HG02938 (cell line): ENCODE measurements around the gene CNFN.

ENCODE experiments used
- ATAC-seq: cut with Tn5 transposase; IDR thresholded peaks from one replicate; pipeline ENCODE4 v1.9.1; 2021; ENCODE audit warnings: mild to moderate bottlenecking, moderate library complexity; ENCODE audit not compliant: unreplicated experiment

The CNFN gene

GRCh38 chr19:42376177-42376555, 13.9 kb downstream of the CNFN start:
- ATAC-seq: no peak

GRCh38 chr19:42375415-42376176, 14.5 kb downstream of the CNFN start:
- ATAC-seq: no peak

GRCh38 chr19:42374826-42375376, 15.2 kb downstream of the CNFN start:
- ATAC-seq: no peak

- no peak for ATAC-seq
Observed at GRCh38 chr19:42370626-42371175, 19.4 kb downstream of the CNFN start.

GRCh38 chr19:42370068-42370520, 20.0 kb downstream of the CNFN start:
- no peak for ATAC-seq

GRCh38 chr19:42369433-42370067, 20.5 kb downstream of the CNFN start:
- ATAC-seq: no peak

GRCh38 chr19:42368765-42369164, 21.3 kb downstream of the CNFN start:
- ATAC-seq: no peak

- no peak for ATAC-seq
Observed at GRCh38 chr19:42368360-42368759, 21.7 kb downstream of the CNFN start.

GRCh38 chr19:42367929-42368328, 22.2 kb downstream of the CNFN start:
- ATAC-seq: no peak

GRCh38 chr19:42366673-42367072, 23.4 kb downstream of the CNFN start:
- no peak for ATAC-seq

GRCh38 chr19:42363614-42364346, 26.3 kb downstream of the CNFN start:
- no peak for ATAC-seq

GRCh38 chr19:42362891-42363440, 27.1 kb downstream of the CNFN start:
- ATAC-seq: no peak

- no peak for ATAC-seq
Observed at GRCh38 chr19:42362342-42362741, 27.8 kb downstream of the CNFN start.

- ATAC-seq: no peak
Observed at GRCh38 chr19:42361545-42361910, 28.6 kb downstream of the CNFN start.

GRCh38 chr19:42360787-42361544, 29.1 kb downstream of the CNFN start:
- no peak for ATAC-seq

- no peak for ATAC-seq
Observed at GRCh38 chr19:42357290-42357689, 32.8 kb downstream of the CNFN start.

- no peak for ATAC-seq
Observed at GRCh38 chr19:42356686-42357085, 33.4 kb downstream of the CNFN start.

- no peak for ATAC-seq
Observed at GRCh38 chr19:42355896-42356295, 34.2 kb downstream of the CNFN start.

- ATAC-seq: no peak
Observed at GRCh38 chr19:42353341-42354015, 36.6 kb downstream of the CNFN start.
